GM18526 (cell line): ENCODE data around the gene SLC6A4.

Experiments
- POLR2A ChIP-seq: IDR thresholded peaks from 3 replicates; pipeline ENCODE4 v1.6.1; 2011; ENCODE audit not compliant: insufficient read length; ENCODE audit errors: extremely low read depth

The SLC6A4 gene

GRCh38 chr17:30246460-30246859, 11.0 kb upstream of the SLC6A4 start:
- TF ChIP-seq POLR2A: no peak

- TF ChIP-seq POLR2A: no peak
Measured at GRCh38 chr17:30244853-30245385, 9.4 kb upstream of the SLC6A4 start.

- TF ChIP-seq POLR2A: no peak
Measured at GRCh38 chr17:30243568-30243967, 8.1 kb upstream of the SLC6A4 start.

DNA sequence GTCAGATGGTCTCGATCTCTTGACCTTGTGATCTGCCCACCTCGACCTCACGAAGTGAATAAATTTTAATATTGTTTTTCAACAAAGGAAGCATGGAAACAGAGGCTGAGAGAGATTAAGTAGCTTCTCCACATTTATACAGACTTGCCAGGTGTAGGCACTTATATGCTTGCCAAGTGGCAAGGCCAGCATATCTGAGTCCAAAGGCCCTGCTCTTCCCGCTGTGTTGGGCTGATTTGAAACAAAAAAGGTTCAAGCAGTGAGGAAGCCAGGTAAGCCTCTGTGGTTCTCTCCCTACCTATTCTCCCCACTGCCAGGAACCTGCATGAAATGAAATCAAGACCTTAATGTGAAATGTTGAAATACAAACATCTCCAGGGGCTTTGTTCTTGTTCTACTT, 7.5 kb upstream of the SLC6A4 start:
- TF ChIP-seq POLR2A: no peak

- TF ChIP-seq POLR2A: no peak
Measured at GRCh38 chr17:30241051-30241450, 5.6 kb upstream of the SLC6A4 start.

- TF ChIP-seq POLR2A: no peak
Measured at GRCh38 chr17:30240177-30240576, 4.7 kb upstream of the SLC6A4 start.

- no peak for TF ChIP-seq POLR2A
Measured at GRCh38 chr17:30239089-30239462, 3.6 kb upstream of the SLC6A4 start.

GRCh38 chr17:30238387-30239088, 3.0 kb upstream of the SLC6A4 start:
- no peak for TF ChIP-seq POLR2A

- no peak for TF ChIP-seq POLR2A
Measured at GRCh38 chr17:30238003-30238344, 2.5 kb upstream of the SLC6A4 start.

GRCh38 chr17:30237296-30238002, 2.0 kb upstream of the SLC6A4 start:
- TF ChIP-seq POLR2A: no peak

- TF ChIP-seq POLR2A: no peak
Measured at GRCh38 chr17:30236766-30237165, 1.3 kb upstream of the SLC6A4 start.

DNA sequence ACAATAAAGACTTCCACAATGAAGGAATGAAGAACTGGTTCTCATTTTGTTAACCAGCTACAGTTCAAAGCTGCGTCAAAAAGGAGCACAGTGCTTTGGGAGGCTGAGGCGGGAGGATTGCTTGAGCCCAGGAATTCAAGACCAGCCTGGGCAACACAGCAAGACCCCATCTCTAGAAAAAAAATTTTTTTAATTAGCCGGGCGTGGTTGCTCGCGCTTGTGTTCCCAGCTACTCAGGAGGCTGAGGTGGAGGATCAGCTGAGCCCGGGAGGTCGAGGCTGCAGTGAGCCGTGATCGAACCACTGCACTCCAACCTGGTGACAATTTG, 764 bp upstream of the SLC6A4 start:
- no peak for TF ChIP-seq POLR2A

- no peak for TF ChIP-seq POLR2A
Measured at GRCh38 chr17:30234964-30235363, 533 bp downstream of the SLC6A4 start.

DNA sequence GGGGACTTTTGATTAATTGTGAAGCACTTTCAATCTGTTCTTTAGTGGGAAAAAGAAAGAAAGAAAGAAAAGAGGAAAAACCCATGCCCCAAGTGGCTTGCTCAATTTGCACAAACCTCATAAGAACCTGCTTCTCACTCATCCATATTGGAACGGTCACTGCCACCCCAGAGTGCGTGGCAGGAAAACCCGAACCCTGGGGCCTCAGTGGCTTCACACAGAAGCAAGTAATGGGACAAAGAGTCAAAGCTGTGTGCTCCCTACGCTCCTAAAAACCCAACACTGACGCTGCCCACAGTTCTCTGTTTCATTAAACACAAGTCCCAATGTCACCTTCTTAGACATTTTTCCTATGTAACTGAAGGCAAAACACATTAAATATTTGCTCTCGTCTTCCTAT, 1.2 kb downstream of the SLC6A4 start:
- TF ChIP-seq POLR2A: no peak

DNA sequence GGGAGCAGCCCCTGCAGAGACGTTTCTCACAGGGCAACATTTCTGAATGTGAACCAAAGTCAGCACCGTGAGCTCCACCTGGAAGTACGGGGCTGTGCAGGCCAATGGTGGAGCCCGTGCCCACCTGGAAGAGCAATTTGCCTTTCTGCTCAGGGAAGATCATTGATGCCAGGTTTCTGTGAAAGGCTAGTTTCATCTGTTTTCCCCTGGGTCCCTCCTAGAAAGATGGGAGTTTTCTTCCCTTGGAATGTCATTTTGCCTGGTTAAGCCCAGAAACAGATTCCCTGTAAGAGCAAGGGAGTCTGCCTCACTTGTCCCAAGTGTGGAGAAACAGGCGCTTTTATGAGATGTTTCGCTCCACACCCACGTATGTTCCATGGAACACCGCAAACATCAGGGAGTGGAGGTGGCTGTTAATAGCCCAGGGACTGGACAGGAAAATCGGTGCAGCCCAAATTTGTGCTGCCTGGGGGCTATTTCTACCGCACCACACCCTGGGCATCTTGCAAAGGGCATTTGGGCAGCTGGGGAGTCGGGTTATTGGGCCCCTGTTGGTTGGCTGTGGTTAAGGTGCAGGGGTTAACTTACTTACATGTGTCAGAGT, 2.6 kb downstream of the SLC6A4 start:
- no peak for TF ChIP-seq POLR2A
